B cell (primary cell): ENCODE measurements around the gene TAAR6. TPM values are rescaled to one million over a fixed set of nuclear protein-coding genes. Genes with fewer than 3 reads are reported as not detected.

Source experiments
- ATAC-seq: fragments of 200-7000 bp; cut with Tn5 transposase; one replicate; pipeline ENCODE4 v1.10.0; 2021; ENCODE audit warnings: low read depth, mild to moderate bottlenecking, moderate number of reproducible peaks, moderate library complexity
- CTCF ChIA-PET: fragments of 350-600 bp; sonication (Branson Sonifier 250); formaldehyde crosslinking; loops from one replicate; lab custom pipeline; 2021; ENCODE audit warnings: antibody characterized with exemption, inconsistent platforms; lab: Charles Lee
- POLR2A ChIA-PET: fragments of 350-600 bp; sonication (Branson Sonifier 250); formaldehyde crosslinking; loops from one replicate; lab custom pipeline; 2021; ENCODE audit warnings: antibody characterized with exemption; lab: Charles Lee
- DNase-seq: peaks from one replicate; pipeline ENCODE4 v3.0.0; 2013
- H2AFZ ChIP-seq: 2 replicates; pipeline ENCODE4 v1.6.1; 2012; ENCODE audit warnings: mild to moderate bottlenecking, low read depth, low read length; ENCODE audit not compliant: insufficient read depth, poor library complexity, severe bottlenecking
- H3K27ac ChIP-seq, 2 donors: 1 replicate in 1 of 2; 2 replicates in 1 of 2; pipeline ENCODE4 v1.5.1; 2012 to 2013; ENCODE audit warnings: low read length in 2 of 2, mild to moderate bottlenecking in 2 of 2, moderate library complexity in 1 of 2
- H3K27me3 ChIP-seq, 4 experiments: fragments of 200-600 bp in 1 of 4; sonication (generic) in 1 of 4; replicated peaks in 1 of 4; 1 replicate in 2 of 4; 2 replicates in 2 of 4; pipeline versions ENCODE4 v1.6.1 to v1.7.0; 2013 to 2016; ENCODE audit warnings: low read length in 3 of 4, mild to moderate bottlenecking in 2 of 4, mixed read lengths in 1 of 4, moderate library complexity in 1 of 4; ENCODE audit not compliant: insufficient read depth in 4 of 4, control insufficient read depth in 3 of 4; ENCODE audit errors: control extremely low read depth in 1 of 4
- H3K36me3 ChIP-seq, 2 experiments: replicated peaks in 1 of 2; 1 replicate in 1 of 2; 2 replicates in 1 of 2; pipeline versions ENCODE4 v1.6.1 to v1.7.1; 2013; ENCODE audit warnings: low read length in 1 of 2; ENCODE audit not compliant: insufficient read depth in 2 of 2, control insufficient read depth in 1 of 2; ENCODE audit errors: control extremely low read depth in 1 of 2, extremely low read depth in 1 of 2
- H3K4me1 ChIP-seq, 2 donors: fragments of 200-600 bp in 1 of 2; sonication (generic) in 1 of 2; 1 replicate in 1 of 2; 2 replicates in 1 of 2; pipeline versions ENCODE4 v1.5.1 to v1.6.1; 2013 to 2017; ENCODE audit warnings: low read length in 2 of 2; ENCODE audit not compliant: control insufficient read depth in 2 of 2, insufficient read depth in 2 of 2
- H3K4me2 ChIP-seq: replicated peaks from 2 replicates; pipeline ENCODE3; 2012; ENCODE audit warnings: mild to moderate bottlenecking, low read depth, low read length; ENCODE audit not compliant: poor library complexity, severe bottlenecking
- H3K4me3 ChIP-seq, 5 experiments: fragments of 200-600 bp in 1 of 5; sonication (generic) in 1 of 5; 1 replicate in 3 of 5; 2 replicates in 2 of 5; pipeline versions ENCODE4 v1.5.1 to v1.7.0; 2011 to 2016; ENCODE audit warnings: low read length in 4 of 5, mild to moderate bottlenecking in 4 of 5, low read depth in 2 of 5, control low read depth in 1 of 5, moderate library complexity in 1 of 5; ENCODE audit not compliant: insufficient read depth in 1 of 5; ENCODE audit errors: control extremely low read depth in 1 of 5, extremely low read depth in 1 of 5
- H3K79me2 ChIP-seq: fragments of 200-600 bp; sonication (generic); one replicate; pipeline ENCODE4 v1.6.0; 2016; ENCODE audit warnings: low read length; ENCODE audit not compliant: control insufficient read depth, insufficient read depth
- H3K9ac ChIP-seq: fragments of 200-600 bp; sonication (generic); 2 replicates; pipeline ENCODE4 v1.6.1; 2017; ENCODE audit warnings: mild to moderate bottlenecking, low read length, moderate library complexity
- H3K9me3 ChIP-seq, 3 donors: one replicate each; pipeline versions ENCODE4 v1.6.1 to v1.7.1; 2013; ENCODE audit warnings: low read length in 2 of 3; ENCODE audit not compliant: control insufficient read depth in 2 of 3, insufficient read depth in 1 of 3; ENCODE audit errors: control extremely low read depth in 1 of 3
- H4K20me1 ChIP-seq: 2 replicates; pipeline ENCODE4 v1.6.0; 2012; ENCODE audit warnings: mild to moderate bottlenecking, low read length; ENCODE audit not compliant: insufficient read depth, control insufficient read depth, poor library complexity, severe bottlenecking
- H3K27ac Mint-ChIP-seq: one replicate; pipeline ENCODE4 v1.8.0; 2021; ENCODE audit warnings: mixed read lengths
- H3K27me3 Mint-ChIP-seq: one replicate; pipeline ENCODE4 v1.8.0; 2021; ENCODE audit warnings: mixed read lengths
- H3K4me1 Mint-ChIP-seq: one replicate; pipeline ENCODE4 v1.8.0; 2021; ENCODE audit warnings: mixed read lengths
- H3K4me3 Mint-ChIP-seq: one replicate; pipeline ENCODE4 v1.8.0; 2021; ENCODE audit warnings: mixed read lengths
- H3K9me3 Mint-ChIP-seq: one replicate; pipeline ENCODE4 v1.8.0; 2022; ENCODE audit warnings: mixed read lengths; ENCODE audit not compliant: insufficient read depth
- EZH2 ChIP-seq: IDR thresholded peaks from 2 replicates; pipeline ENCODE4 v1.6.1; 2012; ENCODE audit warnings: borderline replicate concordance, low read depth, mild to moderate bottlenecking, moderate library complexity, low read length; ENCODE audit not compliant: insufficient read depth, poor library complexity, severe bottlenecking
- WGBS: methylation state at CpG from one replicate; pipeline ENCODE4 v1.1.5; 2013; ENCODE audit warnings: missing lambda C conversion rate; ENCODE audit not compliant: insufficient coverage; 5-methylcytosine and 5-hydroxymethylcytosine counted together
- intact Hi-C: fragments of 100-400 bp; cut with micrococcal nuclease; formaldehyde crosslinking; loops from one replicate; pipeline ENCODE4 v1.10.0; 2022
- polyA plus RNA-seq: library from polyadenylated mRNA; depleted of rRNA; stranded (reverse); fragments of >200 nt; gene quantifications from 2 replicates; pipeline ENCODE4 v1.2.3, GENCODE V29; 2012
- total RNA-seq, 2 donors: library from RNA; stranded (reverse); fragments of 120-200 nt in 1 of 2; gene quantifications; 1 replicate in 1 of 2; 2 replicates in 1 of 2; pipeline versions ENCODE4 v1.2.3 to v1.2.4, GENCODE V29; 2013 to 2022
- TF ChIP-seq, protein P1 (sequence below): fragments of 200-600 bp; IDR thresholded peaks from one replicate; pipeline ENCODE4 v1.8.0; 2022; ENCODE audit warnings: antibody characterized with exemption, mild to moderate bottlenecking

Gene TAAR6
- total and polyA plus RNA-seq, 2 donors (not counting 1 experiment from before 2014, with no cell fraction given), result not detected

DNA sequence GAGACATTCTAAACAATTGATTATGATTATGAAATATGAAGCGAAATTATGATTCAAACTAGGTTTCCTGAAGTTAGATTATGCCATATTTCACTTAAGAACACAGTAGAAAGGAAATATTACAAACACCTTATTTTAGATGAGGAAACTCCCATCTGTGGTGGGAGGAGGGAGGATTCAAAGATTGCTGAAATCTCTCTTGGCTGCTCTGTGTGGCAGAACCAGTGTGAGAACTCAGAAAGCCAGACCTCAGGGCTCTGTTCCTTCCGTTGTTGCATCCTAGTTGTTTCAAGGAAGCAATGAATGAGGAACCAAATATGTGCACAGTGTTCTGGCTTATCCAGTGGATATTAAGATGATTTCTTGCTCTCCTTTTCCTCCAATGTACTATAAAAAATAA is 17.3 kb downstream of the TAAR6 start:
- no peak overlapping the region for H3K4me3 ChIP-seq
- ATAC-seq (no peak), DNase-seq (no peak)
- H3K79me2 ChIP-seq, result no peaks in the 10 kb centered on the region
- H2AFZ ChIP-seq, result no peak overlapping the region
- Mint-ChIP-seq H3K27me3 (peaks cover 14% of the 10 kb centered on the region), H3K9me3 (no peaks in the 10 kb centered on the region), H3K4me3 (no peak overlapping the region), H3K27ac (no peak overlapping the region), H3K4me1 (no peaks in the 10 kb centered on the region)
- no peak for TF ChIP-seq EZH2
- TF ChIP-seq, protein P1, sequence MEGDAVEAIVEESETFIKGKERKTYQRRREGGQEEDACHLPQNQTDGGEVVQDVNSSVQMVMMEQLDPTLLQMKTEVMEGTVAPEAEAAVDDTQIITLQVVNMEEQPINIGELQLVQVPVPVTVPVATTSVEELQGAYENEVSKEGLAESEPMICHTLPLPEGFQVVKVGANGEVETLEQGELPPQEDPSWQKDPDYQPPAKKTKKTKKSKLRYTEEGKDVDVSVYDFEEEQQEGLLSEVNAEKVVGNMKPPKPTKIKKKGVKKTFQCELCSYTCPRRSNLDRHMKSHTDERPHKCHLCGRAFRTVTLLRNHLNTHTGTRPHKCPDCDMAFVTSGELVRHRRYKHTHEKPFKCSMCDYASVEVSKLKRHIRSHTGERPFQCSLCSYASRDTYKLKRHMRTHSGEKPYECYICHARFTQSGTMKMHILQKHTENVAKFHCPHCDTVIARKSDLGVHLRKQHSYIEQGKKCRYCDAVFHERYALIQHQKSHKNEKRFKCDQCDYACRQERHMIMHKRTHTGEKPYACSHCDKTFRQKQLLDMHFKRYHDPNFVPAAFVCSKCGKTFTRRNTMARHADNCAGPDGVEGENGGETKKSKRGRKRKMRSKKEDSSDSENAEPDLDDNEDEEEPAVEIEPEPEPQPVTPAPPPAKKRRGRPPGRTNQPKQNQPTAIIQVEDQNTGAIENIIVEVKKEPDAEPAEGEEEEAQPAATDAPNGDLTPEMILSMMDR, result no peak
- ChIA-PET CTCF (no interaction called here), POLR2A (interaction anchor here (0.6 kb wide), 1 partner anchor 128 kb away, joined by 8 read pairs; no protein-coding TSS in a partner anchor)
- peaks cover 0 to 3% (median 0%) of the 10 kb centered on the region in 4 experiments for H3K27me3 ChIP-seq
- intact Hi-C loops, result no loop called here
- H3K9ac ChIP-seq, result no peak overlapping the region
- 13% methylated on average over 1 of the region's 2 CpGs for WGBS
- no peak overlapping the region for H3K27ac ChIP-seq
- H3K36me3 ChIP-seq, result no peaks in the 10 kb centered on the region
- no peaks in the 10 kb centered on the region for H3K4me1 ChIP-seq
- no peaks in the 10 kb centered on the region for H3K9me3 ChIP-seq
- H4K20me1 ChIP-seq, result no peaks in the 10 kb centered on the region
- H3K4me2 ChIP-seq, result no peak overlapping the region

GRCh38 chr6:132589454-132589853 is 19.3 kb downstream of the TAAR6 start, which contains the start of gene TAAR5:
TSS of gene TAAR5 (minus strand) at chr6:132589741. CDS start at chr6:132589686, 55 bp downstream.
- H3K9ac ChIP-seq, result no peak within 1 kb of the TSS
- no peak within 1 kb of the TSS for H3K4me3 ChIP-seq
- POLR2A ChIA-PET, result no interaction called here
- Mint-ChIP-seq H3K27me3 (peaks cover 15% of the 10 kb centered on the region), H3K27ac (no peak within 1 kb of the TSS), H3K4me1 (peaks cover 2% of the 10 kb centered on the region), H3K9me3 (no peaks in the 10 kb centered on the region), H3K4me3 (no peak within 1 kb of the TSS)
- H2AFZ ChIP-seq, result no peak within 1 kb of the TSS
- TF ChIP-seq, protein P1, result no peak
- TF ChIP-seq EZH2, result no peak
- no peak within 1 kb of the TSS for H3K27ac ChIP-seq
- WGBS, result 86% methylated on average over 2 of the region's 5 CpGs
- ATAC-seq, result no peak
- no peak for DNase-seq
- H3K9me3 ChIP-seq, result no peaks in the 10 kb centered on the region
- CTCF ChIA-PET, result no interaction called here
- no peaks in the 10 kb centered on the region for H3K36me3 ChIP-seq
- intact Hi-C loops, result no loop called here
- peaks cover 0 to 3% (median 0%) of the 10 kb centered on the region in 4 experiments for H3K27me3 ChIP-seq
- H3K79me2 ChIP-seq, result no peaks in the 10 kb centered on the region
- no peaks in the 10 kb centered on the region for H4K20me1 ChIP-seq
- no peak within 1 kb of the TSS for H3K4me2 ChIP-seq
- H3K4me1 ChIP-seq, result no peaks in the 10 kb centered on the region
